Dedifferentiated amniotic fluid mesenchymal stem cell (primary cell): Measurements from ENCODE around the gene MMP14.

Experiments used
- DNase-seq: peaks from one replicate; pipeline ENCODE4 v3.0.0-alpha.2; 2016; ENCODE audit errors: extremely low spot score

Gene MMP14

DNA sequence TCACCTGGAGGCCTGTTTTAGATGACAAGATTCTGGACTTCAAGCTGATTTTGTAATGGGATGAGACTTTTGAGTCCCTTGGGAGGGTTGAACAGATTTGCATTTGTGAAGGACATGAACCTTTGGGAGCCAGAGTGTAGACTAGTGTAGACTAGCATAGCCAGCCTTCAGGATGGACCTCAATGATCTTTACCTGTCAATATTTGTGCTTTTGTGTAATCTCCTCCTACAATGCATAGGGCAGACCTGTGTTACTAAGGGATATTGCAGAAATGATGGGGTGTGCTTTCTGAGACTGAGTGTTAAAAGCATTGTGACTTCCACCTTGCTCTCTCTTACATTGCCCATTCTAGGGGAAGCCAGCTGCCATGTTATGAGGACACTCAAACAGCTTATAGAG lies 25.3 kb downstream of the MMP14 start:
- no peak for DNase-seq

GRCh38 chr14:22864979-22865378 lies 28.6 kb downstream of the MMP14 start:
- no peak for DNase-seq

GRCh38 chr14:22865424-22866405 lies 29.3 kb downstream of the MMP14 start:
- no peak for DNase-seq

DNA sequence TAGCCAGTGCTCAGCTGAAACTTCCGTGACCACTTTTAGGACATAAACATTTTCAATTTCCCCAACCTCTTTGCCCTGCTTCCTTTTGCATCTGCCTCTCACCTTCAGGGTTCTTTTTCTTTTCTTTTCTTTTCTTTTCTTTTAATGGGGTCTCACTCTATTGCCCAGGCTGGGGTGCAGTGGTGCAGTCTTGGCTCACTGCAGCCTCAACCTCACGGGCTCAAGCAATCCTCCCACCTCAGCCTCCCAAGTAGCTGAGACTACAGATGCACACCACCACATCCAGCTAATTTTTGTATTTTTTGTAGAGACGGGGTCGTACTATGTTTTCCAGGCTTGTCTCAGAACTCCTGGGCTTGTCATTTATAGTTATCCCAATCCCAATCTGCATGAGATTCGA lies 30.5 kb downstream of the MMP14 start:
- no peak for DNase-seq

DNA sequence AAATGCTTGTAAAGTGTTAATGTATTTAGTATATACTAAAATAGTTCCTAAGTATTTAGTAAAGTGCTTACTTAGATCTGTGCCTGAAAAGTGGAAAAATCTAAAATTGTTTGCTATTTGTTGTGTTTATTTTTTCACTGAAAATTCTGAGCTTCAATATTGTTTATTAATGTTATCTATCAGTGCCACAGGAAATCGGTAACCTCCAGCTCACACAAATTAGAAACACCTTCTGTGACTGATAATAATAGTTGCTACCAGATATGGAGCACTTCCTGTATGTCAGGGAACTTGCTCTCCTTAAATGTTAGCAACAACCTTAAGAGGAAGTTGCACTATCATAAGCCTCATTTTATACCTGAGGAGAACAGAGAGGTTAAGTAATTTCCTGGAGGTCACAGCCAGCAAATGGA lies 34.4 kb downstream of the MMP14 start:
- DNase-seq: no peak

- DNase-seq: peak; percentile 75
Measured at GRCh38 chr14:22871224-22872032, 35.0 kb downstream of the MMP14 start, which contains the start of gene LRP10. Gene LRP10, plus strand, starts transcription at chr14:22871740. Its CDS starts 564 bp downstream, at chr14:22872304.

GRCh38 chr14:22872033-22872832 lies 35.8 kb downstream of the MMP14 start:
- DNase-seq: peak; percentile 88

DNA sequence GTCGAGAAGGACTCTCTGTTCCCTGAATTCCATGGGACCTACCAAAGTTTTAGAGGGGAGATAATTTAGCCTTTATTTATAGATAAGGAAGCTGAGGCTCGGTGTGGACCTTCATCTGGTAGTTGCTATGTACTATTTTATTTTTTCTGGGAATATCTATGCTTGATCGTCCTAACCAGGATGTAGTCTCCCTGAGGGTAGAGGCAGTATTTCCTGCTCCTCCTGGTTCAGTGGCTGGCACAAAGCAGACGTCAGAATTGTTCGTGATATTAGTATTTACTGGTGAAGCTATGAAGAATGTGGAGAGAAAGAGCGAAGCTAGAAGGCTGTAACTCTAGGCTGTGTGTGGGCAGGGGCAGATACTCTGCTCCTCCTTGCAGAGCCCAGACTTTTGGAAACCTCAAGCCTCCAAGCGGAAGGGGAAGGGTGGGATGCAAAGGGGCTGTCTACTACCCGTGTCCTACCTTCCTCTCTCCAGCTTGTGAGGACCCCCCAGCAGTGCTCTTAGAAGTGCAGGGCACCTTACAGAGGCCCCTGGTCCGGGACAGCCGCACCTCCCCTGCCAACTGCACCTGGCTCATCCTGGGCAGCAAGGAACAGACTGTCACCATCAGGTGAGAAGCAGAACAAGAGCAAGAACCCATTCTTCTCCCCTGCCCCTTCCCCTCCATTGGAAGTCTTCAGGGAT lies 36.6 kb downstream of the MMP14 start:
- DNase-seq: no peak

DNA sequence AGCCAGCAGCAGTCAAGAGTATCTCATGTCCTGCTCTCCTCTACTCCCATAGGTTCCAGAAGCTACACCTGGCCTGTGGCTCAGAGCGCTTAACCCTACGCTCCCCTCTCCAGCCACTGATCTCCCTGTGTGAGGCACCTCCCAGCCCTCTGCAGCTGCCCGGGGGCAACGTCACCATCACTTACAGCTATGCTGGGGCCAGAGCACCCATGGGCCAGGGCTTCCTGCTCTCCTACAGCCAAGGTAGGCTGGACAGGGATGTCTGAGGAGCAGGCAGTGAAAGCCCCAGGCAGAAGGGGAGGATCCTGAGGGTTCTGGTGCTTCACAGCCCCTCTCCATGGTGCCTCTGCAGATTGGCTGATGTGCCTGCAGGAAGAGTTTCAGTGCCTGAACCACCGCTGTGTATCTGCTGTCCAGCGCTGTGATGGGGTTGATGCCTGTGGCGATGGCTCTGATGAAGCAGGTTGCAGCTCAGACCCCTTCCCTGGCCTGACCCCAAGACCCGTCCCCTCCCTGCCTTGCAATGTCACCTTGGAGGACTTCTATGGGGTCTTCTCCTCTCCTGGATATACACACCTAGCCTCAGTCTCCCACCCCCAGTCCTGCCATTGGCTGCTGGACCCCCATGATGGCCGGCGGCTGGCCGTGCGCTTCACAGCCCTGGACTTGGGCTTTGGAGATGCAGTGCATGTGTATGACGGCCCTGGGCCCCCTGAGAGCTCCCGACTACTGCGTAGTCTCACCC lies 38.8 kb downstream of the MMP14 start:
- DNase-seq: no peak

DNA sequence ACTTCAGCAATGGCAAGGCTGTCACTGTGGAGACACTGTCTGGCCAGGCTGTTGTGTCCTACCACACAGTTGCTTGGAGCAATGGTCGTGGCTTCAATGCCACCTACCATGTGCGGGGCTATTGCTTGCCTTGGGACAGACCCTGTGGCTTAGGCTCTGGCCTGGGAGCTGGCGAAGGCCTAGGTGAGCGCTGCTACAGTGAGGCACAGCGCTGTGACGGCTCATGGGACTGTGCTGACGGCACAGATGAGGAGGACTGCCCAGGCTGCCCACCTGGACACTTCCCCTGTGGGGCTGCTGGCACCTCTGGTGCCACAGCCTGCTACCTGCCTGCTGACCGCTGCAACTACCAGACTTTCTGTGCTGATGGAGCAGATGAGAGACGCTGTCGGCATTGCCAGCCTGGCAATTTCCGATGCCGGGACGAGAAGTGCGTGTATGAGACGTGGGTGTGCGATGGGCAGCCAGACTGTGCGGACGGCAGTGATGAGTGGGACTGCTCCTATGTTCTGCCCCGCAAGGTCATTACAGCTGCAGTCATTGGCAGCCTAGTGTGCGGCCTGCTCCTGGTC lies 39.4 kb downstream of the MMP14 start:
- DNase-seq: no peak

DNA sequence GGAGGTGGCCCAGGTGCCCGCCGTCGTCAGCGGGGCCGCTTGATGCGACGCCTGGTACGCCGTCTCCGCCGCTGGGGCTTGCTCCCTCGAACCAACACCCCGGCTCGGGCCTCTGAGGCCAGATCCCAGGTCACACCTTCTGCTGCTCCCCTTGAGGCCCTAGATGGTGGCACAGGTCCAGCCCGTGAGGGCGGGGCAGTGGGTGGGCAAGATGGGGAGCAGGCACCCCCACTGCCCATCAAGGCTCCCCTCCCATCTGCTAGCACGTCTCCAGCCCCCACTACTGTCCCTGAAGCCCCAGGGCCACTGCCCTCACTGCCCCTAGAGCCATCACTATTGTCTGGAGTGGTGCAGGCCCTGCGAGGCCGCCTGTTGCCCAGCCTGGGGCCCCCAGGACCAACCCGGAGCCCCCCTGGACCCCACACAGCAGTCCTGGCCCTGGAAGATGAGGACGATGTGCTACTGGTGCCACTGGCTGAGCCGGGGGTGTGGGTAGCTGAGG lies 40.7 kb downstream of the MMP14 start:
- DNase-seq: no peak

DNA sequence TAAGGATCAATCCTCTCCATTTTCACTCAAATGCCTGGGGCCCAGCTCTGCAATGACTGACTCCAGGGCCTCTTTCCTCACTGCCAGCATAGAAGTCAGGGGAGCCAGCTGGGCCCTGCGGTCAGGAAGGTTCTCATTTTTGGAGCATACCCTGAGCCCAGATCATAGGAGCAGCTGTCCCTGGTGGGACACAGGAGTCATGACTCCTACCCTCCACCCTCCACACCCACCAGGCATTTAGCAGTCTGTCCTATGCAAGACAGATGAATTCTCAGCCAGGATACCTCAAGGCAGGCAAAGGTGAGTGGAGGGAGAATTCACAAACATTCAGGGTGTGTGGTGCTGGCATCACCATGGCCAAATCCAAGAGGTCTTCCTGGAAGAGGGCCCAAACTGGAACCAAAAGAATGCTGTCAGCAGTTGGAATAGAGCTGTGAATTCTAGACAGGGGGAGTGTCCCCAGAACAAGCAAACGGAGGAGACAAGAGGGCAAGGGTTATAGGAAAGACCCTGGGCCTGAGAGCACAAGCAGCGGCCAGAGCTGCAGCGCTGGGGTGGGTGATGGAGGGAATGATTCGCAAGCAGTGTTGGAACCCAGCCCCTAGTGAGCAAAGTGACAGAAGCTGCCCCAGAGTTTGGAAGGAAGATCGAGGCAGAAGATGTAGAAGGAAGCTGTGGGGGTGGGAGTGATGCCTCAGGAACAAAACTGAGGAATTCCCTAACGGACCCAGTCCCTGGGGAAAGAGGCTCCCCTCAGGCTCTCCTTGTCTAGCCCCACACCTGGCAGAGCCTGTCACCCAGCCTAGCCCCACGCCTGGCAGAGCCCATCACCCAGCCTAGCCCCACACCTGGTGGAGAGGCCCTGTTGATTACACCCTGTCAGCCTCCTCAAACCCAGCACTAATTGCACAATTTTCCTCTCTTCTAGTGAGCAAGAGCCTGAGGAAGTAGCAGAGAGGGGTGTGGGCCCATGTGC lies 42.2 kb downstream of the MMP14 start:
- DNase-seq: no peak

GRCh38 chr14:22882064-22882463 lies 45.7 kb downstream of the MMP14 start:
- DNase-seq: no peak

GRCh38 chr14:22882529-22883172 lies 46.3 kb downstream of the MMP14 start:
- DNase-seq: no peak

DNA sequence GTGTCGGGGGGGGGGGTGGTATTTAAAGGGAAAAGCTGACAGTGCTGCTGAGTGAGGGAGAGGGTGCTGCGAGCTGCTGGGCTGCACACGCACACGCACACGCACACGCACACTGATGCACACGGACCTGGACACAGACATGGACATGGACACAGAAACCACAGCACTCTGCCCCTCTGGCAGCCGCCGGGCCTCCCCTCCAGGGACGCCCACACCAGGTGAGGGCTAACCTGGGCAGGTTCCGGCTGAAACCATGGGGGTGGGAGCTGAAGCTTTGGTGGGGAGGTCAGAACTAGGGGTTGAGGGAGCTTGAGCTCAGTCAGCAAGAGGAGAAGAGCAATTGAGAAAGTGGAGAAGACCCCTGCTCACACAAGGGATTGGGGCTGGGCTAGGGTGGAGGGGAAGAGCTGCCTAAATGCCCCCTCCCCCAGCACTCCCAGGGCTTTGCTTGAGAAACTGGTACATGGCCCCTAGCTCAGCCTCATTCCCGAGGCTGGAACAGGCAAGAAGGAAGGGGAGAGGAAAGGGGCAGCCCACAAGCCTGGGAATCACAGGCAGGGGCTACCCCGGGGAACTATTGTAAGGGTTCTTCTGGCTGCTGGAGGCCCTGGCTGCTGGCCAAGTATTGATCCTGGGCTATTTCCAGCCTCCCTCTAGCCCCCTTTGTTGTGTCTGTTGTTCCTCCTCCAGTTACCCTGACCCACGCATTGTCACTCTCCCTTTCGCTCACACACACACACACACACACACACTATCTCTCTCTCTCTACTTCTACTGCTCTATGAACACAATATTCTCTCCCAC lies 47.0 kb downstream of the MMP14 start, which contains the start of gene REM2:
Gene REM2 (plus strand): TSS at position 50 of the 804 bp plus-strand sequence. CDS start 66 bp downstream, at position 116.
- no peak for DNase-seq

DNA sequence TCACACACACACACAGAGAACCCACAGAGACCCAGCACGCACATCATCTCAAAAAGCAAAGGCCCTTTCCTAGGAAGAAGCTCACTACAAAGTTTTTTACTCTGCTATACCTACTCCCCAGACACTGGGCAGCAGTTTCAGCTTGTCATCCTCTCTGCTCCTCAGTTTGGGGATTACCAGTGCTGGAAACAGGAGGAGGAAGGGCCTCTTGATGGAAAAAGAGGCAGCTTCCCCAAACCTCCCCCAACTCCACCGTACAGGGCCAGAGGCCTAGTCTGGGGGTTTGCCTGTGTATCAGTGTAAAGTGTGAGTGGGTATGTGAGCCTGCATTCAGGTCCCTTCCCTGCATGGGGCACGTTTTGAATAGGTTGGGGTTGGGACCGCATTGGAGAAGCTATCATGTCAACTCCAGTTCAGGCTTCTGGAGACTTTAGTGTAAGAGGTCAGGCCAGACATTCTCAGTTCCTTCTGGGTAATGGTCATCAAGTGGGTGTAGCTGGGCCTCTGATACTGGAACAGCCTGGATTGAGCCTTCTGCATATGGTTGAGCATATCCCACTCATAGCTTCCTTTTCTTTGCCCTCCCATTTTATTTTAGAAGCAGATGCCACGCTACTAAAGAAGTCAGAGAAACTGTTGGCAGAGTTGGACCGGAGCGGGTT lies 47.8 kb downstream of the MMP14 start:
- no peak for DNase-seq
